DND-41 (cell line): ENCODE measurements around the gene BRD7.

Source experiments
- ATAC-seq: fragments of 200-7000 bp; cut with Tn5 transposase; 3 replicates; pipeline ENCODE4 v1.9.1; 2021; ENCODE audit warnings: low read depth; ENCODE audit not compliant: insufficient read depth
- DNase-seq: peaks from one replicate; pipeline ENCODE4 v3.0.0-alpha.2; 2020
- H2AFZ ChIP-seq: 2 replicates; pipeline ENCODE4 v1.6.0; 2012; ENCODE audit warnings: low read depth, low read length
- H3K27ac ChIP-seq: 2 replicates; pipeline ENCODE4 v1.5.1; 2012; ENCODE audit warnings: low read length, inconsistent platforms
- H3K27me3 ChIP-seq: fragments of 200-600 bp; sonication (generic); 2 replicates; pipeline ENCODE4 v1.6.0; 2012; ENCODE audit warnings: low read length, mild to moderate bottlenecking, inconsistent platforms; ENCODE audit not compliant: insufficient read depth, poor library complexity
- H3K36me3 ChIP-seq: 2 replicates; pipeline ENCODE4 v1.5.1; 2012; ENCODE audit warnings: low read length, inconsistent platforms; ENCODE audit not compliant: insufficient read depth
- H3K4me1 ChIP-seq: 2 replicates; pipeline ENCODE4 v1.5.1; 2012; ENCODE audit warnings: mild to moderate bottlenecking, low read length; ENCODE audit not compliant: insufficient read depth
- H3K4me2 ChIP-seq: 2 replicates; pipeline ENCODE4 v1.6.0; 2012; ENCODE audit warnings: mild to moderate bottlenecking, moderate library complexity, low read length, inconsistent platforms; ENCODE audit not compliant: insufficient read depth
- H3K4me3 ChIP-seq, 2 experiments: fragments of 200-600 bp in 1 of 2; shearing (Covaris generic) in 1 of 2; 2 replicates each; pipeline ENCODE4 v1.5.1; 2012 to 2016; ENCODE audit warnings: inconsistent platforms in 2 of 2, low read length in 2 of 2, mild to moderate bottlenecking in 2 of 2, low read depth in 1 of 2, moderate library complexity in 1 of 2
- H3K79me2 ChIP-seq: 2 replicates; pipeline ENCODE4 v1.6.0; 2012; ENCODE audit warnings: low read length, inconsistent platforms; ENCODE audit not compliant: insufficient read depth
- H3K9ac ChIP-seq: 2 replicates; pipeline ENCODE4 v1.6.0; 2012; ENCODE audit warnings: low read depth, mild to moderate bottlenecking, inconsistent platforms, low read length, moderate library complexity
- H3K9me3 ChIP-seq: 2 replicates; pipeline ENCODE4 v1.5.1; 2012; ENCODE audit warnings: low read length, moderate library complexity, mild to moderate bottlenecking, inconsistent platforms; ENCODE audit not compliant: insufficient read depth, severe bottlenecking
- H4K20me1 ChIP-seq: 2 replicates; pipeline ENCODE4 v1.6.0; 2012; ENCODE audit warnings: low read length; ENCODE audit not compliant: insufficient read depth
- EZH2 ChIP-seq: IDR thresholded peaks from 3 replicates; pipeline ENCODE4 v1.6.1; 2012; ENCODE audit warnings: borderline replicate concordance, low read depth, mild to moderate bottlenecking, moderate library complexity, low read length, inconsistent platforms; ENCODE audit not compliant: severe bottlenecking
- TF ChIP-seq, protein P1 (sequence below): IDR thresholded peaks from 2 replicates; pipeline ENCODE4 v1.5.1; 2012; ENCODE audit warnings: borderline replicate concordance, low read length, moderate library complexity, mild to moderate bottlenecking; ENCODE audit not compliant: poor library complexity, severe bottlenecking; ENCODE audit errors: extremely low read depth

BRD7 gene

DNA sequence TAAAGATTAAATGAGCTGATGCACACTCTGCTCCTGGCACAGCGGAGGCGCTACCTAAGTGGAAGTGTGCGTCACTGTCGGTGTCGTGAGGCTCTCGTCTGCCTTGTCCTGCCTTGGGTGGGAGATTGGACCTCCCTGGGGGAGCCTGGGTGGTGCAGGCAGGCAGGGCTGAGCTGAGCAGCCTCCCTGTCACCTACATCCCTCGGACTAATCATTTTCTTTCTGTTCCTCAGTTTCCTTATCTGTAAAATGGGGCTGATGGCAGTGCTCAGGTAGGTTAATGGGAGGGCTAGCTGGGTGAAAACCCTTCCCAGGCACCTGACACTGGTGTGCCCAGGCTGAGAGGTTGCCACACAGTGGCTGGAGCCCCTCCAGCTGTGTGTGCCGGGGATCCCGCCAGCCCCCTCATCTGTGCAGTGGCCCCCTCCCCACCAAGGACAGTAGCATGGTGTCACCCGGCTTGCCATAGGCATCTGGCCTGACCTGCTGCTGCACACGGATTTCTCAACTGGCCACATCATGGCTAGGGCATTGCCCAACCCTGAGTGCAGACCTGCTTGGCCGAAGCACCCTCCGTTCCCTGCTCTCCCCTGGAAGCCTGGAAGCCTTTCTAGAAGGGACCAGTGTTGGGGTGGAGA lies 98.2 kb downstream of the BRD7 start:
- peaks cover 27% of the 10 kb centered on the region for H3K4me1 ChIP-seq
- H3K9ac ChIP-seq: no peak overlapping the region
- ATAC-seq: no peak
- DNase-seq: no peak
- TF ChIP-seq, protein P1, sequence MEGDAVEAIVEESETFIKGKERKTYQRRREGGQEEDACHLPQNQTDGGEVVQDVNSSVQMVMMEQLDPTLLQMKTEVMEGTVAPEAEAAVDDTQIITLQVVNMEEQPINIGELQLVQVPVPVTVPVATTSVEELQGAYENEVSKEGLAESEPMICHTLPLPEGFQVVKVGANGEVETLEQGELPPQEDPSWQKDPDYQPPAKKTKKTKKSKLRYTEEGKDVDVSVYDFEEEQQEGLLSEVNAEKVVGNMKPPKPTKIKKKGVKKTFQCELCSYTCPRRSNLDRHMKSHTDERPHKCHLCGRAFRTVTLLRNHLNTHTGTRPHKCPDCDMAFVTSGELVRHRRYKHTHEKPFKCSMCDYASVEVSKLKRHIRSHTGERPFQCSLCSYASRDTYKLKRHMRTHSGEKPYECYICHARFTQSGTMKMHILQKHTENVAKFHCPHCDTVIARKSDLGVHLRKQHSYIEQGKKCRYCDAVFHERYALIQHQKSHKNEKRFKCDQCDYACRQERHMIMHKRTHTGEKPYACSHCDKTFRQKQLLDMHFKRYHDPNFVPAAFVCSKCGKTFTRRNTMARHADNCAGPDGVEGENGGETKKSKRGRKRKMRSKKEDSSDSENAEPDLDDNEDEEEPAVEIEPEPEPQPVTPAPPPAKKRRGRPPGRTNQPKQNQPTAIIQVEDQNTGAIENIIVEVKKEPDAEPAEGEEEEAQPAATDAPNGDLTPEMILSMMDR: no peak
- no peak for TF ChIP-seq EZH2
- no peaks in the 10 kb centered on the region for H3K36me3 ChIP-seq
- no peak overlapping the region for H3K4me3 ChIP-seq
- H3K79me2 ChIP-seq: no peaks in the 10 kb centered on the region
- no peak overlapping the region for H3K27ac ChIP-seq
- H3K4me2 ChIP-seq: no peak overlapping the region
- no peaks in the 10 kb centered on the region for H3K27me3 ChIP-seq
- no peak overlapping the region for H2AFZ ChIP-seq
- no peaks in the 10 kb centered on the region for H3K9me3 ChIP-seq
- H4K20me1 ChIP-seq: 0 out of 2 replicates have a peak, but pooled peaks cover 4% of the 10 kb centered on the region

GRCh38 chr16:50269769-50270509 lies 98.8 kb downstream of the BRD7 start:
- Histone ChIP-seq H3K4me1 (peaks cover 32% of the 10 kb centered on the region), H3K27me3 (no peaks in the 10 kb centered on the region), H3K9ac (no peak overlapping the region), H2AFZ (no peak overlapping the region), H3K79me2 (no peaks in the 10 kb centered on the region), H4K20me1 (0 out of 2 replicates have a peak, but pooled peaks cover 4% of the 10 kb centered on the region), H3K4me3 (no peak overlapping the region), H3K27ac (no peak overlapping the region), H3K4me2 (no peak overlapping the region), H3K36me3 (no peaks in the 10 kb centered on the region), H3K9me3 (no peaks in the 10 kb centered on the region)
- no peak for ATAC-seq
- no peak for TF ChIP-seq EZH2
- TF ChIP-seq, protein P1: no peak
- DNase-seq: no peak

DNA sequence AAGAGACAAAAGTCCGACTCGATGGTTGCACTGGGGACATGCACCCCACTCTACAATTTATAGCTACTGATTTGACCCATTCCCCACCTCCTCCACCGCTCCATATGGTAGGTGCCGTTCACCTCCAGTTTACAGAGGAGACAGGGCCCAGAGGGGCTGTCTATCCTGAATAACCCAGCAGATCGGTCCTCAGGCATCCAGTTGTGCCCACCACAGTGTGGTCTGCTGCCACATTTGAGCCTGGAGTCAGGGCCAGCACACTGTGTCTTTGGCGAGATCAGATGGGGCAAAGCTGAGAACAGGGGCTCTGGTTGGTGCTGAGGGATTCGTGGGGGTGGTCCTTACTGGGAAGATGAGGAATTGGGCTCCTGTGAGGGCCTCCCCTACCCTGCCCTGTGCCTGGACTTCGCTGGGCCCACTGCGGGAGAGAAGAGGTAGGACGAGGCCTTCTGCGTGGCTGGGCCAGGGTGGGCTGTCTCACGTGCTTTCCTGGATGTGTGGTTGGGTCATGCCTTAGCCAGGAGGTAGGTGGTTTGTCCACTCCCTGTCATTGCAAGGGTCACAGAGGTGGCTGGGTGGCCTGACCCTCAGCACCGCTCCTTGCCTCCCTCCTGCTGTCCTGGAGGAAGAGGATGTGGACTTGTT lies 99.6 kb downstream of the BRD7 start:
- Histone ChIP-seq H3K36me3 (no peaks in the 10 kb centered on the region), H3K9ac (no peak overlapping the region), H3K79me2 (no peaks in the 10 kb centered on the region), H3K4me3 (no peak overlapping the region), H3K27me3 (no peaks in the 10 kb centered on the region), H4K20me1 (no peaks in the 10 kb centered on the region), H3K9me3 (no peaks in the 10 kb centered on the region), H3K4me1 (peaks cover 32% of the 10 kb centered on the region), H3K27ac (no peak overlapping the region), H2AFZ (no peak overlapping the region), H3K4me2 (no peak overlapping the region)
- DNase-seq: no peak
- no peak for ATAC-seq
- no peak for TF ChIP-seq EZH2

GRCh38 chr16:50268352-50268751 lies 100.4 kb downstream of the BRD7 start:
- ATAC-seq: no peak
- H3K4me2 ChIP-seq: no peak overlapping the region
- no peak overlapping the region for H3K27ac ChIP-seq
- no peak overlapping the region for H2AFZ ChIP-seq
- no peak overlapping the region for H3K4me3 ChIP-seq
- no peaks in the 10 kb centered on the region for H3K79me2 ChIP-seq
- no peaks in the 10 kb centered on the region for H3K9me3 ChIP-seq
- H4K20me1 ChIP-seq: no peaks in the 10 kb centered on the region
- H3K27me3 ChIP-seq: no peaks in the 10 kb centered on the region
- H3K36me3 ChIP-seq: no peaks in the 10 kb centered on the region
- no peak overlapping the region for H3K9ac ChIP-seq
- no peak for TF ChIP-seq EZH2
- TF ChIP-seq, protein P1: no peak
- peaks cover 32% of the 10 kb centered on the region for H3K4me1 ChIP-seq
- no peak for DNase-seq
